HEK293 (cell line): Measurements from ENCODE around the gene CACNA2D3.

Experiments
- CTCF ChIA-PET: fragments of 350-600 bp; formaldehyde crosslinking; extraction: SDS; loops from one replicate; lab custom pipeline; 2021; ENCODE audit warnings: antibody characterized with exemption; lab: Yijun Ruan, JAX
- POLR2A ChIA-PET: fragments of 300-600 bp; formaldehyde crosslinking; extraction: SDS; loops from one replicate; lab custom pipeline; 2020; ENCODE audit warnings: antibody characterized with exemption, inconsistent platforms; lab: Yijun Ruan, JAX
- H3K27ac ChIP-seq: fragments of 200-500 bp; sonication (Bioruptor generic); 2 replicates; pipeline ENCODE4 v1.5.1; 2014; ENCODE audit warnings: low read depth, low read length, control low read depth, inconsistent platforms; ENCODE audit errors: extremely low read depth
- H3K36me3 ChIP-seq, 2 experiments: fragments of 200-500 bp in 1 of 2; sonication (Bioruptor generic) in 1 of 2; 1 replicate in 1 of 2; 2 replicates in 1 of 2; pipeline ENCODE4 v1.5.1; 2014 to 2017; ENCODE audit warnings: inconsistent platforms in 2 of 2, low read length in 2 of 2; ENCODE audit not compliant: control insufficient read depth in 2 of 2, insufficient read depth in 1 of 2
- H3K4me1 ChIP-seq: fragments of 200-500 bp; sonication (Bioruptor generic); 2 replicates; pipeline ENCODE4 v1.5.1; 2014; ENCODE audit warnings: mild to moderate bottlenecking, low read length, inconsistent platforms; ENCODE audit not compliant: control insufficient read depth, insufficient read depth
- H3K4me3 ChIP-seq: 2 replicates; pipeline ENCODE4 v1.5.1; 2011; ENCODE audit warnings: low read depth, mild to moderate bottlenecking, control low read depth, low read length, moderate library complexity
- H3K9me3 ChIP-seq: fragments of 200-500 bp; sonication (Bioruptor generic); 2 replicates; pipeline ENCODE4 v1.5.1; 2014; ENCODE audit warnings: low read depth, low read length, inconsistent platforms; ENCODE audit not compliant: control insufficient read depth, insufficient read depth
- HOXD13 ChIP-seq: sonication (generic); formaldehyde crosslinking; IDR thresholded peaks from 2 replicates; pipeline ENCODE4 v1.8.0; 2022; ENCODE audit warnings: missing genetic modification reagents, borderline replicate concordance
- KLF1 ChIP-seq: fragments of 450-650 bp; formaldehyde crosslinking; IDR thresholded peaks from 2 replicates; pipeline ENCODE4 v1.5.1; 2016; ENCODE audit warnings: missing biosample characterization, missing genetic modification characterization
- MZF1 ChIP-seq: fragments of 450-650 bp; formaldehyde crosslinking; IDR thresholded peaks from 2 replicates; pipeline ENCODE4 v1.5.1; 2017; ENCODE audit warnings: missing biosample characterization, missing genetic modification characterization, borderline replicate concordance
- OVOL3 ChIP-seq: fragments of 450-650 bp; formaldehyde crosslinking; IDR thresholded peaks from 2 replicates; pipeline ENCODE4 v1.5.1; 2016; ENCODE audit warnings: missing biosample characterization, missing genetic modification characterization
- SALL2 ChIP-seq: fragments of 450-650 bp; formaldehyde crosslinking; IDR thresholded peaks from 2 replicates; pipeline ENCODE4 v1.5.0; 2017; ENCODE audit warnings: missing biosample characterization, mild to moderate bottlenecking, missing genetic modification characterization, borderline replicate concordance
- SCRT2 ChIP-seq: fragments of 450-650 bp; formaldehyde crosslinking; IDR thresholded peaks from 2 replicates; pipeline ENCODE4 v1.5.1; 2016; ENCODE audit warnings: missing biosample characterization, missing genetic modification characterization
- ZNF112 ChIP-seq: fragments of 450-650 bp; formaldehyde crosslinking; IDR thresholded peaks from 2 replicates; pipeline ENCODE4 v1.5.0; 2017; ENCODE audit warnings: missing biosample characterization, missing genetic modification characterization
- ZNF132 ChIP-seq: fragments of 450-650 bp; formaldehyde crosslinking; IDR thresholded peaks from 2 replicates; pipeline ENCODE4 v1.5.1; 2017; ENCODE audit warnings: missing biosample characterization, missing genetic modification characterization, borderline replicate concordance
- ZNF202 ChIP-seq: fragments of 450-650 bp; formaldehyde crosslinking; IDR thresholded peaks from 2 replicates; pipeline ENCODE4 v1.5.1; 2016; ENCODE audit warnings: missing biosample characterization, missing genetic modification characterization, borderline replicate concordance
- ZNF221 ChIP-seq: fragments of 450-650 bp; formaldehyde crosslinking; IDR thresholded peaks from 2 replicates; pipeline ENCODE4 v1.5.1; 2017; ENCODE audit warnings: missing biosample characterization, missing genetic modification characterization, borderline replicate concordance
- ZNF280D ChIP-seq: fragments of 450-650 bp; formaldehyde crosslinking; IDR thresholded peaks from 2 replicates; pipeline ENCODE4 v1.5.1; 2016; ENCODE audit warnings: missing biosample characterization, missing genetic modification characterization
- ZNF341 ChIP-seq: fragments of 450-650 bp; formaldehyde crosslinking; IDR thresholded peaks from 2 replicates; pipeline ENCODE4; 2016; ENCODE audit warnings: low read depth, missing biosample characterization, missing genetic modification characterization
- ZNF354C ChIP-seq: fragments of 450-650 bp; formaldehyde crosslinking; IDR thresholded peaks from 2 replicates; pipeline ENCODE4 v1.5.1; 2016; ENCODE audit warnings: missing biosample characterization, missing genetic modification characterization, low read depth, borderline replicate concordance
- ZNF366 ChIP-seq: fragments of 450-650 bp; formaldehyde crosslinking; conservative IDR thresholded peaks from 2 replicates; pipeline ENCODE4 v1.5.1; 2016; ENCODE audit warnings: missing biosample characterization, missing genetic modification characterization
- ZNF513 ChIP-seq: fragments of 450-650 bp; IDR thresholded peaks from 2 replicates; pipeline ENCODE4 v1.5.1; 2018; ENCODE audit warnings: missing biosample characterization, missing genetic modification characterization
- ZNF558 ChIP-seq: fragments of 450-650 bp; formaldehyde crosslinking; IDR thresholded peaks from 2 replicates; pipeline ENCODE4 v1.5.1; 2016; ENCODE audit warnings: missing biosample characterization, missing genetic modification characterization
- ZNF624 ChIP-seq: fragments of 450-650 bp; formaldehyde crosslinking; IDR thresholded peaks from 2 replicates; pipeline ENCODE4 v1.5.1; 2017; ENCODE audit warnings: missing biosample characterization, missing genetic modification characterization
- TF ChIP-seq, protein P1 (sequence below): fragments of 450-650 bp; formaldehyde crosslinking; IDR thresholded peaks from 2 replicates; pipeline ENCODE4 v1.5.1; 2016; ENCODE audit warnings: missing biosample characterization, missing genetic modification characterization
- TF ChIP-seq, protein P2 (sequence below): fragments of 450-650 bp; formaldehyde crosslinking; IDR thresholded peaks from 2 replicates; pipeline ENCODE4 v1.5.1; 2017; ENCODE audit warnings: missing biosample characterization, missing genetic modification characterization
- TF ChIP-seq, protein P3 (sequence below): fragments of 450-650 bp; formaldehyde crosslinking; IDR thresholded peaks from 2 replicates; pipeline ENCODE4 v1.5.1; 2016; ENCODE audit warnings: missing biosample characterization, missing genetic modification characterization

The CACNA2D3 gene

DNA sequence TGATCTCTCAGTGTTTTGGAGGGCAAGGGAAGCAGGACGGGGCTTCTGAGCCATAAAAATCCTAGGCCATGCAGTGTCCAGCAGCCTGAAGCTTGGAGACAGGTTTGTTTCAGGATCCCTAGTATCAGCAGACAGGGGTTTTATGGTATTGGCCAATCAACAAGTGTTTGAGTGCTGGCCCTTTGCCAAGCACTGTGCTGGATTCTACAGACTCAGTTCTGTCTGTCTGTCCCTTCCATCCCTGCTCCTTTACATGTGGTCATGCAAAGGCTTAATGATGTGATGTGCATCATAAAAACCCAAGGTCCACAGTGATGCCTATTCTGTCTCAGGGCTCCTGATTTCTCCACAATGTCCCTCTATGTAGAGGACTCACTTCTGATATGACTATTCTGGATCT, 621.4 kb downstream of the CACNA2D3 start:
- H3K4me3 ChIP-seq = no peak overlapping the region
- ChIA-PET POLR2A (no interaction called here), CTCF (no interaction called here)
- no peak overlapping the region for H3K27ac ChIP-seq
- no peaks in the 10 kb centered on the region for H3K36me3 ChIP-seq
- H3K4me1 ChIP-seq = no peaks in the 10 kb centered on the region
- H3K9me3 ChIP-seq = no peaks in the 10 kb centered on the region
- TF ChIP-seq SCRT2 (tag by site-specific recombination) (peak; percentile 73), ZNF341 (tag by site-specific recombination) (no peak)

DNA sequence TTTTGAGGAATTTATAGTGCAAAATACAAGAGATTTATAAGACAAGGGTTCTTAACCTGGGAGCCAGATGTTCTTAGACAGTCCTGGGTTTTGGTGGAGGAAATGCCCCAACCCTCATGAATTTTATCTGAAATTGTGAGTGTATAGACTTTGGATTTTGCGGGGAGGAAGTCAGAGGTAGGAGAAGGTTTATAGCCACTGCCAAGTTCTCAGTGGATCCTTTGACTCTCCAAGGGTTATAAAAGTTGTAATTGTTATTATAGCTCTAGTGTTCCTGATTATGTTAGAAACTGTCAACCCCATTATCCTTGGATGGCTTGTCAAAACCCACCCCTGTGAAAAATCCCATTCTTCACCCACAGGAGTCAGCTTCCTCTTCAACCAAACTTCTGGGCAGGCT, 621.9 kb downstream of the CACNA2D3 start:
- Histone ChIP-seq H3K36me3 (no peaks in the 10 kb centered on the region), H3K4me3 (no peak overlapping the region), H3K27ac (no peak overlapping the region), H3K9me3 (no peaks in the 10 kb centered on the region), H3K4me1 (no peaks in the 10 kb centered on the region)
- POLR2A ChIA-PET = no interaction called here
- no peak for TF ChIP-seq ZNF112 (tag by site-specific recombination)
- no peak for TF ChIP-seq ZNF221
- TF ChIP-seq, protein P1, sequence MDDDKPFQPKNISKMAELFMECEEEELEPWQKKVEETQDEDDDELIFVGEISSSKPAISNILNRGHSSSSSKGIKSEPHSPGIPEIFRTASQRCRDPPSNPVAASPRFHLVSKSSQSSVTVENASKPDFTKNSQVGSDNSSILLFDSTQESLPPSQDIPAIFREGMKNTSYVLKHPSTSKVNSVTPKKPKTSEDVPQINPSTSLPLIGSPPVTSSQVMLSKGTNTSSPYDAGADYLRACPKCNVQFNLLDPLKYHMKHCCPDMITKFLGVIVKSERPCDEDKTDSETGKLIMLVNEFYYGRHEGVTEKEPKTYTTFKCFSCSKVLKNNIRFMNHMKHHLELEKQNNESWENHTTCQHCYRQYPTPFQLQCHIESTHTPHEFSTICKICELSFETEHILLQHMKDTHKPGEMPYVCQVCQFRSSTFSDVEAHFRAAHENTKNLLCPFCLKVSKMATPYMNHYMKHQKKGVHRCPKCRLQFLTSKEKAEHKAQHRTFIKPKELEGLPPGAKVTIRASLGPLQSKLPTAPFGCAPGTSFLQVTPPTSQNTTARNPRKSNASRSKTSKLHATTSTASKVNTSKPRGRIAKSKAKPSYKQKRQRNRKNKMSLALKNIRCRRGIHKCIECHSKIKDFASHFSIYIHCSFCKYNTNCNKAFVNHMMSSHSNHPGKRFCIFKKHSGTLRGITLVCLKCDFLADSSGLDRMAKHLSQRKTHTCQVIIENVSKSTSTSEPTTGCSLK = no peak
- no peak for TF ChIP-seq SALL2
- TF ChIP-seq, protein P2, sequence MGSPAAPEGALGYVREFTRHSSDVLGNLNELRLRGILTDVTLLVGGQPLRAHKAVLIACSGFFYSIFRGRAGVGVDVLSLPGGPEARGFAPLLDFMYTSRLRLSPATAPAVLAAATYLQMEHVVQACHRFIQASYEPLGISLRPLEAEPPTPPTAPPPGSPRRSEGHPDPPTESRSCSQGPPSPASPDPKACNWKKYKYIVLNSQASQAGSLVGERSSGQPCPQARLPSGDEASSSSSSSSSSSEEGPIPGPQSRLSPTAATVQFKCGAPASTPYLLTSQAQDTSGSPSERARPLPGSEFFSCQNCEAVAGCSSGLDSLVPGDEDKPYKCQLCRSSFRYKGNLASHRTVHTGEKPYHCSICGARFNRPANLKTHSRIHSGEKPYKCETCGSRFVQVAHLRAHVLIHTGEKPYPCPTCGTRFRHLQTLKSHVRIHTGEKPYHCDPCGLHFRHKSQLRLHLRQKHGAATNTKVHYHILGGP (tag by site-specific recombination) = no peak
- TF ChIP-seq ZNF366 (tag by site-specific recombination) = no peak
- TF ChIP-seq KLF1 (tag by site-specific recombination) = no peak
- no peak for TF ChIP-seq ZNF132 (tag by site-specific recombination)
- no peak for TF ChIP-seq HOXD13
- no peak for TF ChIP-seq ZNF354C (tag by site-specific recombination)
- TF ChIP-seq ZNF513 (tag by site-specific recombination) = no peak
- TF ChIP-seq ZNF624 (tag by site-specific recombination) = no peak
- no peak for TF ChIP-seq ZNF558 (tag by site-specific recombination)
- no peak for TF ChIP-seq MZF1 (tag by site-specific recombination)
- no peak for TF ChIP-seq OVOL3 (tag by site-specific recombination)
- no peak for TF ChIP-seq ZNF202
- TF ChIP-seq ZNF280D (tag by site-specific recombination) = no peak
- TF ChIP-seq, protein P3, sequence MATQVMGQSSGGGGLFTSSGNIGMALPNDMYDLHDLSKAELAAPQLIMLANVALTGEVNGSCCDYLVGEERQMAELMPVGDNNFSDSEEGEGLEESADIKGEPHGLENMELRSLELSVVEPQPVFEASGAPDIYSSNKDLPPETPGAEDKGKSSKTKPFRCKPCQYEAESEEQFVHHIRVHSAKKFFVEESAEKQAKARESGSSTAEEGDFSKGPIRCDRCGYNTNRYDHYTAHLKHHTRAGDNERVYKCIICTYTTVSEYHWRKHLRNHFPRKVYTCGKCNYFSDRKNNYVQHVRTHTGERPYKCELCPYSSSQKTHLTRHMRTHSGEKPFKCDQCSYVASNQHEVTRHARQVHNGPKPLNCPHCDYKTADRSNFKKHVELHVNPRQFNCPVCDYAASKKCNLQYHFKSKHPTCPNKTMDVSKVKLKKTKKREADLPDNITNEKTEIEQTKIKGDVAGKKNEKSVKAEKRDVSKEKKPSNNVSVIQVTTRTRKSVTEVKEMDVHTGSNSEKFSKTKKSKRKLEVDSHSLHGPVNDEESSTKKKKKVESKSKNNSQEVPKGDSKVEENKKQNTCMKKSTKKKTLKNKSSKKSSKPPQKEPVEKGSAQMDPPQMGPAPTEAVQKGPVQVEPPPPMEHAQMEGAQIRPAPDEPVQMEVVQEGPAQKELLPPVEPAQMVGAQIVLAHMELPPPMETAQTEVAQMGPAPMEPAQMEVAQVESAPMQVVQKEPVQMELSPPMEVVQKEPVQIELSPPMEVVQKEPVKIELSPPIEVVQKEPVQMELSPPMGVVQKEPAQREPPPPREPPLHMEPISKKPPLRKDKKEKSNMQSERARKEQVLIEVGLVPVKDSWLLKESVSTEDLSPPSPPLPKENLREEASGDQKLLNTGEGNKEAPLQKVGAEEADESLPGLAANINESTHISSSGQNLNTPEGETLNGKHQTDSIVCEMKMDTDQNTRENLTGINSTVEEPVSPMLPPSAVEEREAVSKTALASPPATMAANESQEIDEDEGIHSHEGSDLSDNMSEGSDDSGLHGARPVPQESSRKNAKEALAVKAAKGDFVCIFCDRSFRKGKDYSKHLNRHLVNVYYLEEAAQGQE (tag by site-specific recombination) = no peak
- CTCF ChIA-PET = no interaction called here
